ENCODE results near the gene MGAT4C.

- TF ChIP-seq CTCF (IDR thresholded peaks at IDR 0.05) (no peak), EP300 (IDR thresholded peaks at IDR 0.05) (no peak), POLR2AphosphoS5 (IDR thresholded peaks at IDR 0.05) (no peak)
These were observed 306.9 kb downstream of the MGAT4C start for GRCh38 chr12:85949253-85949652.
